Measurements from ENCODE around the gene SMIM31. TPM values are rescaled to one million over a fixed set of nuclear protein-coding genes. Genes with fewer than 3 reads are reported as not detected.

The SMIM31 gene
- total RNA-seq, 6 experiments from 2014 or later = not detected

DNA sequence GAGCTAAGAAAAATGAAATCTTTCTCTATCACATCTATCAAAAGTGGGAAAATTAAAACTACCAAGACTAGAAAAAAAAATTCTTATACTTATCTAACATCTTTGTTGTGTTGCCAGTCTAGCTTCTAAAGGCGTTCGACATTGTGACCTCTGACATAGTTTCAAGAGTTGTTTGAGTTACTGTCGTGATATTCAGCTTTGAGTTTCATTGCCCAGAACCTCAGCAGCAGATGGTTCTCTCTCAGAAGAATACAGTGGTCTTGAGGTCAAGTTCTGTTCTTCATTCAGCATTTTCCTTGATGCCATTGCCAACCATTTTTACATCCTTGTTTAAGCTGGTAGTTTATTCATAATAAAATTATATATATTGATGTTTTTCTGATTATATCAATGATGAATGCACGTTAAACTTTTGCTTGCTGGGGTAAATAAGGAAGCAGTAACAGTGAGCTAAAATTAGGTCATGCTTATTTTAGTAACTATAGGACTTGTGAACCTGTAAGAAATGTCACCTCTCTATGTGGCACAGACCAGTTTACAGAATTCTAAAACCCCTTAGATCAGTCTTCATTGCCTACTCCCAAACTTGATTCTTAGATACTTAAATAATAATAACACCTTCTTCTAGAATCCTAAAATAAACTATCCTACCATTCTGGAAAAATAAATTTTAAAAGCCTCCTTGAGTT lies 23.1 kb upstream of the SMIM31 start:
- Mint-ChIP-seq H3K27ac (no peak overlapping the region), H3K4me3 (no peak overlapping the region), H3K4me1 (ENCODE audit: low read depth) (no peaks in the 10 kb centered on the region), H3K27me3 (ENCODE audit: insufficient read depth) (no peaks in the 10 kb centered on the region), H3K9me3 (no peaks in the 10 kb centered on the region), H3K36me3 (ENCODE audit: low read depth) (no peaks in the 10 kb centered on the region)
- TF ChIP-seq, protein P1, sequence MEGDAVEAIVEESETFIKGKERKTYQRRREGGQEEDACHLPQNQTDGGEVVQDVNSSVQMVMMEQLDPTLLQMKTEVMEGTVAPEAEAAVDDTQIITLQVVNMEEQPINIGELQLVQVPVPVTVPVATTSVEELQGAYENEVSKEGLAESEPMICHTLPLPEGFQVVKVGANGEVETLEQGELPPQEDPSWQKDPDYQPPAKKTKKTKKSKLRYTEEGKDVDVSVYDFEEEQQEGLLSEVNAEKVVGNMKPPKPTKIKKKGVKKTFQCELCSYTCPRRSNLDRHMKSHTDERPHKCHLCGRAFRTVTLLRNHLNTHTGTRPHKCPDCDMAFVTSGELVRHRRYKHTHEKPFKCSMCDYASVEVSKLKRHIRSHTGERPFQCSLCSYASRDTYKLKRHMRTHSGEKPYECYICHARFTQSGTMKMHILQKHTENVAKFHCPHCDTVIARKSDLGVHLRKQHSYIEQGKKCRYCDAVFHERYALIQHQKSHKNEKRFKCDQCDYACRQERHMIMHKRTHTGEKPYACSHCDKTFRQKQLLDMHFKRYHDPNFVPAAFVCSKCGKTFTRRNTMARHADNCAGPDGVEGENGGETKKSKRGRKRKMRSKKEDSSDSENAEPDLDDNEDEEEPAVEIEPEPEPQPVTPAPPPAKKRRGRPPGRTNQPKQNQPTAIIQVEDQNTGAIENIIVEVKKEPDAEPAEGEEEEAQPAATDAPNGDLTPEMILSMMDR (IDR thresholded peaks at IDR 0.05) = no peak
- no peak for DNase-seq

DNA sequence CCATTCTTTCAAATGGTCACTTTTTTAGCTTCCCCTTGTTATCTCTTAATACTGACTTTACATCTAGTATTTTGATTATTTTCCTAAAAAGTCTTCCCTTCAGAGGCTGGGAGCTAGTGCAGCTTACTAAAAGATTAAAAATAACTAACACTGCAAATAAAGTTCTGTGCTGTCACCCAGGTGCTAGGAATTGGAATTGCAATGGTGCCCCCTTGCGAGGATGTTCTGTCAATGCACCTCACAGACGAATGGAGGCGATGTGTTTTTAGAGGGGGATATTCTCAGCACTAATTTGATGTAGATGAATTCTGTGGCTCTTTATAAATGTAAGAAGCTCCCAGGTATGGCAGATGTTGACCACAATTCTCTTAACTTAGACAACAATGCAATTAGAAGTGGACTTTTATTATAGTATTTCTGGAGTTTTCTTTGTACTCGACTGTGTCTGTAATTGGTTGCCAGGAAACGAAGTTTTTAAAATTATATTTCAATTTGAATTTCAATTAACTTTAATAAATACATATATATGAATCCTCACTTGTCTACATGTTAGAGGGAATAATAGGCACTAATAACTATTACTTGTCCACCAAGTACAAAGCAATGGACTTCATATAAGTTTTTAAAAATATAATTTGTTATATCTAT lies 22.0 kb upstream of the SMIM31 start:
- no peak overlapping the region for H3K27ac Mint-ChIP-seq
- H3K4me1 Mint-ChIP-seq (ENCODE audit: low read depth) = no peaks in the 10 kb centered on the region
- no peaks in the 10 kb centered on the region for H3K9me3 Mint-ChIP-seq
- peak; percentile 25 for DNase-seq
- H3K36me3 Mint-ChIP-seq (ENCODE audit: low read depth) = no peaks in the 10 kb centered on the region
- H3K27me3 Mint-ChIP-seq (ENCODE audit: insufficient read depth) = no peaks in the 10 kb centered on the region
- no peak overlapping the region for H3K4me3 Mint-ChIP-seq
- TF ChIP-seq, protein P1 (IDR thresholded peaks at IDR 0.05) = peak; percentile 90

DNA sequence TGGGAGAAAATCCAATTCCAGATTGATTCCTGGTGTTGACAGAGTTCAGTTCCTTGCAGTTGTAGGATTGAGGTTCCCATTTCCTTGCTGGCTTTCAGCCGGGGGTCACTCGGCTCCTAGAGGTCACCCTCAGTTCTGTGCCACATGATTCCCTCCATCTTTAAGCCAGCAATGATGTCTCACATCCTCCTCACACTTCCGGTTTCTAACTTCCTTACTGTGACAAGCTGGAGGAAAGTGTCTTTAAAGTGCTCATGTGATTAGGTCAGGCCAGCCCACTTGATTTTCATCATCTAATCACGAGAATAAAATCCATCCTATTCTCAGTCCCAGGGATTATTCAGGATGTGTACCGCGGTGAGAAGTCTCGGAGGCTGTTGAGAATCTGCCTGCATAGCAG lies 19.4 kb upstream of the SMIM31 start:
- Mint-ChIP-seq H3K27me3 (ENCODE audit: insufficient read depth) (no peaks in the 10 kb centered on the region; the same call in 1 of the 2 replicates), H3K27ac (no peak overlapping the region), H3K9me3 (no peaks in the 10 kb centered on the region), H3K36me3 (ENCODE audit: low read depth) (no peaks in the 10 kb centered on the region), H3K4me3 (no peak overlapping the region), H3K4me1 (ENCODE audit: low read depth) (no peaks in the 10 kb centered on the region)
- TF ChIP-seq, protein P1 (IDR thresholded peaks at IDR 0.05) = no peak
- no peak for DNase-seq

DNA sequence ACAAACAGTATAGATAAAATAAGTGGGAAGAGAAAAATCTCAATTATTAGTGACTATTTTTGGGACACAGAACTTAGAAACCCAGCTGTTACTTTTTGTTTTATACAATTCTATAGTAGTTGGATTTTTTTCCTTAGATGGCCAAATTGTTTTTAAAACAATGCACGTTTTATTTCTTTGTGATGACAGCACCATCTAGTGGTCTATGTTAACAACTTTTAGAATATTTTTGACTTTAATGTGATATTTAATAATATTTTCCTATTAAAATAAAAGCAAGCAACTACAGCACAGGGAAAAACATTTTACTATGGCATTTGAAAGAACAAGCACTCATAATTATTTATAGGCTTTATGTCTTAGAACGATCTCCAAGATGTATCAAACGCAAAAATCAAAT lies 5.6 kb upstream of the SMIM31 start:
- H3K36me3 Mint-ChIP-seq (ENCODE audit: low read depth) = no peaks in the 10 kb centered on the region
- H3K27ac Mint-ChIP-seq = no peak overlapping the region
- H3K4me3 Mint-ChIP-seq = no peak overlapping the region
- H3K4me1 Mint-ChIP-seq (ENCODE audit: low read depth) = no peaks in the 10 kb centered on the region
- H3K27me3 Mint-ChIP-seq (ENCODE audit: insufficient read depth) = no peaks in the 10 kb centered on the region; the same call in 1 of the 2 replicates
- H3K9me3 Mint-ChIP-seq = peaks cover 5% of the 10 kb centered on the region; the same call in 1 of the 2 replicates
- TF ChIP-seq, protein P1 (IDR thresholded peaks at IDR 0.05) = peak; percentile 82
- peak; percentile 2 for DNase-seq

DNA sequence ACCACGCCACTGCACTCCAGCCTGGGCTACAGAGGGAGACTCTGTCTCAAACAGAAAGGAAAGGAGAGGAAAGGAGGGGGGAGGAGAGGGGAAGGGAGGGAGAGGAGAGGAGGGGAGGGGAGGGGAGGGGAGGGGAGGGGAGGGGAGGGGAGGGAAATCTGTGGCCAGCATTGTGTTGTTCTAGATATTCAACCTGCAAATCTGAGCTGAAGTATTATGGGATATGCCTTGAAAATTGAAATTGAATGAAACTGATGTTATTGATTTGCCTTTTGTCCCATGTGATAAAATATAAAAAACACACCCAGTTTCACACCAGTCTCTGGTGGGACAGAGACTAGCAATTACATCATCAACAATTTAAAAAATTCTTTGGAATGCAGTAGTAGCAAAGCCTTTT lies 1.5 kb downstream of the SMIM31 start:
- Mint-ChIP-seq H3K4me3 (no peak overlapping the region), H3K27ac (no peak overlapping the region), H3K36me3 (ENCODE audit: low read depth) (no peaks in the 10 kb centered on the region), H3K4me1 (ENCODE audit: low read depth) (no peaks in the 10 kb centered on the region), H3K27me3 (ENCODE audit: insufficient read depth) (no peaks in the 10 kb centered on the region), H3K9me3 (peaks cover 5% of the 10 kb centered on the region; the same call in 1 of the 2 replicates)
- no peak for DNase-seq
- TF ChIP-seq, protein P1 (IDR thresholded peaks at IDR 0.05) = no peak

Measured in HFFc6 (cell line).